HG03135 (cell line): Measurements from ENCODE around the gene FOXD4L1.
"Not testable (repeated sequence)": the region's sequence is repeated elsewhere in the genome, so short reads cannot be mapped to it uniquely, and the experiment has no call there.

ENCODE experiments used
- ATAC-seq: cut with Tn5 transposase; IDR thresholded peaks from one replicate; pipeline ENCODE4 v1.9.1; 2021; ENCODE audit warnings: mild to moderate bottlenecking, moderate library complexity; ENCODE audit not compliant: unreplicated experiment

Gene FOXD4L1

DNA sequence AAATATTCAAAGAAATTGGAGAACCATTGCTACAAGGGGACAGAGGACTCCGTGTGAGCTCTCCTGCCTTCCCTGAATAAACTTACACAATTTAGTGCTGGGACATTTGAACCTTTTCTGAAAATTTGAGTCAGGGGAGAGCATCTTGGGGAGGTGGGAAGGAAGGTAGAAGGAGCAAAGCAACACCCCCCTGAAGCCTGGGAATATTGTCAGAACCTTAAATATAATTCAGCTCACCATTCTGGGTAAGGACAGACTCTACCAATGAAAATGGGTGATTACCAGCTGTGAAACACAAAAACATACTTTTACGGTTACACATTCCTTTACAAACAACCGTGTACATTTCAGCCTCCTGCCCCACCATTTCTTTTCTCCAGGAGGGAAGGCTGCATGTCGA, at the start of gene FOXD4L1:
Gene FOXD4L1 (plus strand): TSS at position 301 of the 400 bp plus-strand sequence. CDS start 592 bp downstream, outside the sequence.
- ATAC-seq: not testable (repeated sequence)

DNA sequence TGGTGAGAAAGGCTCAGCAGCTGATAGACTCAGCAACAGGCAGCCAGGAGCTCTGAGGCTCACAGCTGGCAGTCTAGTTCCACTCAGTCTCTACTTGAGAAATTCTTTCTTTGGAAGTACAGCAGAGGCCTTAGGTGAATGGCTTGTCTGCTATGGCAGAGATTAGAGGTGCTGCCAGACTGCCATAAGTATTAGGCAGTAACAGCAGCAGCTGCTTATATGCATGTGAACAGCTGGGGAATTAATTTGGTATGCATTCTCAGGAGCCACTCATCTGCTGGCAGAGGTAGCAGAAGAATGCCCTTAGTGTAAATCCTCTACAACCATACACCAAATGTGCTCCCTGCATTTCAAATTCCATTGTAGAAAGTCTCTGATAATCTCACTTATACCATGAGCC, 32.7 kb upstream of the FOXD4L1 start:
- ATAC-seq: not testable (repeated sequence)

DNA sequence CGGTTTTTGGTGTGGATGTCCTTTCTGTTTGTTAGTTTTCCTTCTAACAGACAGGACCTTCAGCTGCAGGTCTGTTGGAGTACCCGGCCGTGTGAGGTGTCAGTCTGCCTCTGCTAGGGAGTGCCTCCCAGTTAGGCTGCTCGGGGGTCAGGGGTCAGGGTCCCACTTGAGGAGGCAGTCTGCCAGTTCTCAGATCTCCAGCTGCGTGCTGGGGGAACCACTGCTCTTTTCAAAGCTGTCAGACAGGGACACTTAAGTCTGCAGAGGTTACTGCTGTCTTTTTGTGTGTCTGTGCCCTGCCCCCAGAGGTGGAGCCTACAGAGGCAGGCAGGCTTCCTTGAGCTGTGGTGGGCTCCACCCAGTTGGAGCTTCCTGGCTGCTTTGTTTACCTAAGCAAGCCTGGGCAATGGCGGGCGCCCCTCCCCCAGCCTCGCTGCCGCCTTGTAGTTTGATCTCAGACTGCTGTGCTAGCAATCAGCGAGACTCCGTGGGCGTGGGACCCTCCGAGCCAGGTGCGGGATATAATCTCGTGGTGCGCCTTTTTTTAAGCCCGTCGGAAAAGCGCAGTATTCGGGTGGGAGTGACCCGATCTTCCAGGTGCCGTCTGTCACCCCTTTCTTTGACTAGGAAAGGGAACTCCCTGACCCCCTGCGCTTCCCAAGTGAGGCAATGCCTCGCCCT, 21.6 kb upstream of the FOXD4L1 start:
- ATAC-seq: not testable (repeated sequence)

DNA sequence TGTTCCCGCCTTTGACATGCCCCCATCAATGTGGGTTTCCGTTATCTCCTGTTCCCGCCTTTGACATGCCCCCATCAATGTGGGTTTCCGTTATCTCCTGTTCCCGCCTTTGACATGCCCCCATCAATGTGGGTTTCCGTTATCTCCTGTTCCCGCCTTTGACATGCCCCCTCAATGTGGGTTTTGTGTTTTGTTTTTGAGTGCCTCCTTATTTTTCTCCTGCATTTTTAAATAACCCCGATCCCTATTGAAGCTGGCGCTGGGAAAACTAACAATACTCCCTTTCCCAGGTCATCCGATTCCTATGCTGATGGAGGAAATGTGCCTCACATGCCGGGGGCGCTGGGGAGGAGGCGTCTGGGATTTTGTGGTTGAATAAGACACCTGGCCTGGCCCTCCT, 1.9 kb upstream of the FOXD4L1 start:
- not testable (repeated sequence) for ATAC-seq

DNA sequence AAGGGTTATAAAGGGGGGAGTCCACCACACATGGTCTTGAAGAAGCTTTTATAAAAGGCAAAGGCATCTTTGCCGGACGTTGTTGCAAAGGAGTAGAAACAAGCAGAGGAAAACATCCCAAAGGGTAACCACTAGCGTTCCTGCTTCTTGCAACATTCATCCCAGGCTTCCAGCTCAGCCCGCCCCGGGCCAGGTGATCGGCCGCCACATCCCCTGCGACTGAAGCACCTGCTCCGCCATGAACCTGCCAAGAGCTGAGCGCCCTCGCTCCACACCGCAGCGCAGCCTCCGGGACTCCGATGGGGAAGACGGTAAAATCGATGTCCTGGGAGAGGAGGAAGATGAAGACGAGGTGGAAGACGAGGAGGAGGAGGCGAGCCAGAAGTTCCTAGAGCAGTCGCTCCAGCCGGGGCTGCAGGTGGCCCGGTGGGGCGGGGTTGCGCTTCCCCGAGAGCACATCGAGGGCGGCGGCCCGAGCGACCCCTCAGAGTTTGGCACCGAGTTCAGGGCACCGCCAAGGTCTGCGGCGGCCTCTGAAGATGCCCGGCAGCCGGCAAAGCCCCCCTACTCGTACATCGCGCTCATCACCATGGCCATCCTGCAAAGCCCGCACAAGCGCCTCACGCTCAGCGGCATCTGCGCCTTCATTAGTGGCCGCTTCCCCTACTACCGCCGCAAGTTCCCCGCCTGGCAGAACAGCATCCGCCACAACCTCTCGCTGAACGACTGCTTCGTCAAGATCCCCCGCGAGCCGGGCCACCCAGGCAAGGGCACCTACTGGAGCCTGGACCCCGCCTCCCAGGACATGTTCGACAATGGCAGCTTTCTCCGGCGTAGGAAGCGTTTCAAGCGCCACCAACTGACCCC, 787 bp downstream of the FOXD4L1 start:
- ATAC-seq: not testable (repeated sequence)

DNA sequence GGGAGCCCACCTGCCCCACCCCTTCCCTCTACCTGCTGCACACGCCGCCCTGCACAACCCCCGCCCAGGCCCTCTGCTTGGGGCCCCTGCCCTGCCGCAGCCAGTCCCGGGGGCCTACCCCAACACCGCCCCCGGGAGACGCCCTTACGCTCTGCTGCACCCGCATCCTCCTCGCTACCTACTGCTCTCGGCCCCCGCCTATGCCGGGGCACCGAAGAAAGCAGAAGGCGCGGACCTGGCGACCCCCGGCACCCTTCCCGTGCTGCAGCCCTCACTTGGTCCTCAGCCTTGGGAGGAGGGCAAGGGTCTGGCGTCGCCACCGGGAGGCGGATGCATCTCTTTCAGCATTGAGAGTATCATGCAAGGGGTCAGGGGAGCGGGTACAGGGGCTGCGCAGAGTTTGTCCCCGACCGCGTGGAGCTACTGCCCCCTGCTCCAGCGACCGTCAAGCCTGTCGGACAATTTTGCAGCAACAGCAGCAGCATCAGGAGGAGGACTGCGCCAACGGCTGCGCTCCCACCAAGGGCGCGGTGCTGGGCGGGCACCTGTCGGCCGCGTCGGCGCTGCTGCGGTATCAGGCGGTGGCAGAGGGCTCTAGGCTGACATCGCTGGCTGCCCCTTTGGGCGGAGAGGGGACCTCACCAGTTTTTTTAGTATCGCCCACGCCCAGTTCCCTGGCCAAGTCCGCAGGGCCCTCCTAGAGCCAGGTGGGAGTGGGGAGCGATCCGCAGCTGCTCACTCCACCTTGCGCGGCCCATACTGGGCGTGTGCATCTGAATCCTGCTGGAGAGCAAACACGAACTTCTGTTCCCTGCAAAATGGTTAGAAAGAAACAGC, 1.6 kb downstream of the FOXD4L1 start:
- not testable (repeated sequence) for ATAC-seq

DNA sequence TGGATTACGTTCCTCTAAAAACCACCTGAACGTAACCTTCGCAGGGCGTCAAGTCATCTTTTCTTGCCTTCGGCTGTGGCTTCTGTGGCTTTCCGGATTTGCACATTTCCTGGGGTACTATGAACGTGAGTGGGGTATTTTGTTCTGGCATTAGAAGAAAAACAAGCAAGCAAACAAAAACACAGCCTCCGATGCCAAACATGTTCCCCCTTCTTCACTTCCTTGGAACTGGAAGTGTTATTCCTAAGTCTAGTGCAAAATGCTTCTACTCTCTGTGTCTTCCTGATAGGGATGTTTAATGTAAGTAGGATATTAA, 2.2 kb downstream of the FOXD4L1 start:
- ATAC-seq: not testable (repeated sequence)

DNA sequence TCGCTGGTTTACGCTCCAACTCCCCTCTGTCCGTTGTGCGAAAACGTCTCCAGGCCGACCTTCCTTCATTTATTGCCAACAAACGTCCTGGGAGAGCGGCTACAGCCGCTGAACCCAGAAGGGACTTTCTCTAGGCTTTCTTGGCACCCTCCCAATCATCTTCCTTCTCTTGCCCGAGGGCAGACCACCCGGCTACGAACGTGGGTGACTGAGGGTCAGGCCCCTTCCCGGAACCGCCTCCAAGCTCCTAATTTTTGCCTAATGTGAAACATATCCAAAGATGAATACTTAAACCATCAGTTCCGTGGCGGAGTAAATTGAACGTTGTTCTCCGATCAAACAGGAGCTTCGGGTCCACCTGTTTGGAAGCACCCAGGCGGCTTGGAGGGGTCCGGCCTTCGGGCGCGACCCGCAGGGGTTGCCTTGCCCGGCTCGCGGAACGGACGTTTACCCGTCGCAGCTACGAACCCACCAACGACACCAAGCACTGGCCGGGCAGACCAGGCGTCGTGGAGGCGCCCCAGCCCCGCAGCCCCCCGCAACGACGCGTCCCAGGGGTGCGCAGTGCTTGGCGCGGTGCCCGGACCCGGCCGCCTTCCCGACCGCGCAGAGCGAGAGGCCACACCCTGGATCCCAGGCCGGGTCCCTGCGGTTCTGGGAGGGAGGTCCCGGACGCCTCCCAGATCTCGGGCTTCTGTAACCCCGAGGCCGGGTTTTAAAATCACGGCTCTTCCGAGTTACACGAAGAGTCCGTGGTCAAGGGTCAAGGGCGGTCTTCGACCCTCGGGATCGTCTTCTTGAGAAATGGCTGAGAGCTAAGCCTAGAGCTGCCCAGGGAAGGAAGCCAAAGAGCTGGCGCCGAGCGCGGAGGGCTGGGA, 4.0 kb downstream of the FOXD4L1 start:
- ATAC-seq: not testable (repeated sequence)

DNA sequence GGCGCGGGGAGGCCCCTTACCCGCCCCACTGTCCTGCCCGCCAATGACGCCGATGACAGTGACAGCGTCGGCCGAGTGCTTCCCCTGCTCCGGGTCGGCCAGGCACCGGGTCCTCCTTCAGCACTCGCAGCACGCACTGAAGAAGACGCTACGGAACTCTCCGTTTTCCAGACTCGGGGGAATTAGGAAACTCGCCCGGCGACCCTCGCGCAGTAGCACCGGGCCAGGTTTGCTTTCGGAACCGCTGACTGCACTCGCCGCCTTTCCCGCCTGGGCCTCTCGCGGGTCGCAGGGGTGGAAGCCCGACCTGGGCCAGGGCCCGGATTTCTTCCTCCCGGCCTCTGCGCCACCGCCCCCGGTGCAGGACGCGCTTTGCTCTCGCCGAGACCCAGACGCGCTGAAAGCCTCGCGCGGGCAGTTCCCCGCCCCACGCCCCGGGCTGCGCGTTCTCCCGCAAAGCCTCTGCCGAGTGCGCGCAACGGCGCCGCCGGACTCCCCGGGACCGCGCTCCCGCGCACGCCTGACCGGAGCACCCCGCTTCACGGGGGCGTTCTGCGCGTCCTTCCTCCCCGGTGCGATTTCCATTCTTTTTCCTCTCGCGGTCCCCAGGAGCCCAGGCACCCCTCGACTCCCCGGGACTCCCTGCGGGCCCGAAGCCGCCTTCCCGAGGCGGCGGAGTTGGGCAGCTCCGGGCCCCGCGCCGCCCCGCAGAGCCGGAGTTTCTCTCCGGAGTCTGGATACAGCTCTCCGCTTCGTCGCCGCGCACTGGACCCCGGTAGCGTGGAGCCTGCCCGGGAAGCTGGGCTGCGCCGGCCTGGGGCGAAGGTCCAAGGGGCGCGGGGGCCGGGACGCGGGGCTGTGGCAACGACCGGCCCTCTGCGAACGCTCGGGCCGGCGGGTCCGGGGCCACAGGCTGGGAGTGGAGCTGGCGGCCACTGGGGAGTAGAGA, 4.9 kb downstream of the FOXD4L1 start:
- ATAC-seq: not testable (repeated sequence)

DNA sequence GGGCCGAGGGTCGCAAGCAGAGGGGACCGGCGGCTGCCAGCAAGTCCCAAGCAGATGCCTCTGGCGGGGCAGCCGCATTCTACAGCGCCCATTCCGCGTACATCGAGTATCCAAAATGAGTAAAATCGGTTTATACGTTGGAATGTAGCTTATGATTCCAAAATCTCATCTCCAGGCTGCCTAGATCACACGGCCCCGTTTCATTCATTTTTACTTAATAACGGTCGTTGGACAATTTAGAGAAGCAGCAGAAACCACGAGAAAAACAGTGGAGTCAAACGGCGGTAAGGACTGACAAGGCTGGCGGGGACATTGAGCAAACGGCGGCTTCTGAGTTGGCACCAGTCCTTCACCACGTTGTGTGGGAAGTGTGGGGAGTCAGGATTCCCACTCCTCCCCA, 5.6 kb downstream of the FOXD4L1 start:
- not testable (repeated sequence) for ATAC-seq

DNA sequence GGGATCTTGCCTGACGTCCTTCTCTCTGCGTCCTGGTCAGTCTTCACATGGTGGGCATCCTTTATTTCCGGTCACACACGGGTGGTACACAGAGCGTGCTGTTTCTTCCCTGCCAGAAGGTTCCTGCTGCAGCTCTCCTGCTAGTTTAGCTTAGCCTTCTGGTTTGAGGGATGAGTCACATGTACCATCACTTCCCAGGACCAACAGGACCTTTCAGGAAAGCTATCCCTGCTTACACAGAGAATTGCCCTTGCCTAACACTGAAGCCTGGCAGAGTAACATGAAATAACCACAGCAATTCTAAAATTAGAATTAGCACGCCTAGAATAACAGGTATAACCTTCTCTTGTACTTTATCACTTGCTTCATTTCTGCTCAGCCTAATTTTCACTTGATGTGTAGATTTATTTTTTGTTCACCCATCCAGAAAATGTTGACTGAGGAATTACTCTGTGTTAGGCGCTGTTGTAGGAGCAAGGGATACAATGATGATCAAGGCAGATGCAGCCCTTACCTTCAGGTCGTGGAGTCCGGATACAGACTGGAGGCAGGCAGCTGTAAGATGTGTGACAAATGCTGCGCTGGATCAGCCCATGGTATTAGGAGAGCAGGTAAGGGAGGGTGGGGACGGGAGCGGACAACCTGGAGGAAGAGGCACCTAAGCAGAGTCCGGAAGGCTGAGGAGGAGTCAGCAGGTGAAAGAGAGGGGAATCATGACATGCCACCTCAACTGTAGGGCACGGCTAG, 9.1 kb downstream of the FOXD4L1 start:
- not testable (repeated sequence) for ATAC-seq

DNA sequence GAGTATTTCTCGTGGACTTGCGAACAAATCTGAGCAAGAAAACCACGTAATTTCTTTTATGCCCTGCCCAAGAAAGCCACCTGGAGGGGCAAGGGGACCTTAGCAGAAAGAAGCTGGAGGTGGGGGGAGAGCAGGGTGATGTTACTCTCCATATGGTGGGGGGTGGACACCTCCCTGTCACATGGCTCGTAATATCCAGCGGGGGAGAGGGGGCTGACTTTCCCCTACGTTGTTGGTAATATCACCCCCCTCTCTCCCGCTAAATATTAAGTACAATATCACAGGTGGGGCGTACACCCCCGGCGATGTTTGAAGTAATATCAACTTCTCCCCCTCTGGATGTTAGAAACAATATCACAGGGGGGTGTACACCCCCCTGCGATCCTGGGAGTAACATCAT, 9.7 kb downstream of the FOXD4L1 start:
- ATAC-seq: not testable (repeated sequence)

DNA sequence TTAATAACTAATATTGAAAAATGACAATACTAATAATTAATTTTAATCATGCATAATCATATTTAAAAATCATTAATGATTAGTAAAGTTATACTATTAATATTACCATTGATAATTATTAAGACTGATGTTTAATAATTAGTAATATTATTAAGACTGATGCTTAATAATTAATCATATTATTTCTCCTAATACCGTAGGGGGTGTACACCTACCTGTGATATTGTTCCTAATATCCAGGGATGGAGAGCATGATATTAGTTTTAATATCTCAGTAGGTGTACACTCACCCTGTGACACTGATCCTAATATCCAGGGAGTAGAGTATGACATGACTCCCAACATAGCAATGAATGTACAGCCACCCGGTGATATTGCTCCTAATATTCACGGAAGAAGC, 12.4 kb downstream of the FOXD4L1 start:
- ATAC-seq: not testable (repeated sequence)

DNA sequence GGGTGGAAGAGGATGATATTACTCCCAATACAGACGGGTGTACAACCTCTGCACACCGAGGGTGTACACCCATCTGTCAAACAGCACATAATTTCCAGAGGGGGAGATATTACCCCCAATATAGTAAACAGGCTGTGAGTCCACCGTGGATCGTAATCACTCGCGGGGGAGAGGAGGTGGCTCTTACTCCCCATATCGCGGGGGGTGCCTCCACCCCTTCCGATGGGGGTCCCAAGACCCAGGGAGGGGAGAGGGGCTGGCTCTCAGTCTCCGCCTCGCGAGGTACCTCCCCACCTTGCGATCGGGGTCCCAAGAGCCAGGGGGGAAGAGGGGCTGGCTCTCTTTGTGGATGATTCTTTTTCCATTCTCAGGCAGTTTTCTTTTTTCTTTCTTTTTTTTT, 13.4 kb downstream of the FOXD4L1 start:
- not testable (repeated sequence) for ATAC-seq

DNA sequence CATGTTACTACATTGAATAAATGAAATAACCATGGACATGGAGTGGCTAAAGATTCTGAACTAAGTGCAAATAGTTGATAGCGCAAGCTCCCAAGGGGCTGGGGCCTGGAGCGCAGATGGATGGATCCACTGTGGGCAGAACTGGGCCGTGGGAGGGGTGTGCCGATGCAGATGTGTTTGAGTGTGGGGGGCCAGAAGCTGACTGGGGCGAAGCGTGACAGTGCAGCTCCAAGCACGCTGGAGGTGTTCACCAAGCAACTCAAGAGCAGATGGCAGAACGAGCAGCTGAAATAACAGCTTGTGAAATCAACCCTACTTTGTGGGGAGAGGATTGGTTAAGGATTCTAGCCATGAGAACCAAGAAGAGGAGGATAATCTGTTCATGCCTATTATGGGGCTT, 17.0 kb downstream of the FOXD4L1 start:
- not testable (repeated sequence) for ATAC-seq

DNA sequence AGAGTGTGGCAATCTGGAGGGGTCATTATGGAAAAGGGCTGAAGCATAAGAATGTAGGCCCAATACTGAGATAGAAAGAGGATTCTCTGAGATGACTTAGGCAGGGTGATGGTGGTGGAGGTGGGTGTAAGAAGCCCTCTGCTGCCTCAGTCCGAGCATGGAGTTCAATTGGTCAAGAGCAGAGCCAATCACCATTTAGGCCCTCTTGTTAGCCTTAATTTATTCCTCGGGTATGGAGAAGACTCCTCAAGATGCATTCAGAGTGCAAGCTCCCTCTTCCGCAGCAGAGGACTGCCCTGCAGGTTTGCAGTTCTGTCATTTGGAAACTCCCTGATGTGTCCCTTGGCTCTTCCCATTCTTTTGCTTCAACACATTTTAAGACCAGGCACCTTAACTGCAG, 17.5 kb downstream of the FOXD4L1 start:
- not testable (repeated sequence) for ATAC-seq

DNA sequence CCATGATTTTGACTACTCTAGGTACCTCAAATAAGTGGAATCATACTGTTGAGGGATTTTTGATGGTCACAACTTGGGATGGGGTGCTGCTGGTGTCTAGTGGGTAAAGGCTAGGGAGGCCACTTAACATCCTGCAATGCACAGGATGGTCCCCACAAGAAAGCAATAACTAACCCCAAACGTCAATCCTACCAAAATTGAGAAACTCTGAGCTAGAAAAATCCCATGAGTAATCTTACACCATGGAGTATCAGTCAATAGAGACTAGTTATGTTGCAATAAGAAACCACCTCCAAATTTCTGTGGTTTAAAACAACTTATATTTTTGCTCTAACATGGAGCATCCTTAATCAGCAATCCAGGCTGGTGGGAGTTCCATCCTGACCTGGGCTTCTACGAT, 18.6 kb downstream of the FOXD4L1 start:
- not testable (repeated sequence) for ATAC-seq

DNA sequence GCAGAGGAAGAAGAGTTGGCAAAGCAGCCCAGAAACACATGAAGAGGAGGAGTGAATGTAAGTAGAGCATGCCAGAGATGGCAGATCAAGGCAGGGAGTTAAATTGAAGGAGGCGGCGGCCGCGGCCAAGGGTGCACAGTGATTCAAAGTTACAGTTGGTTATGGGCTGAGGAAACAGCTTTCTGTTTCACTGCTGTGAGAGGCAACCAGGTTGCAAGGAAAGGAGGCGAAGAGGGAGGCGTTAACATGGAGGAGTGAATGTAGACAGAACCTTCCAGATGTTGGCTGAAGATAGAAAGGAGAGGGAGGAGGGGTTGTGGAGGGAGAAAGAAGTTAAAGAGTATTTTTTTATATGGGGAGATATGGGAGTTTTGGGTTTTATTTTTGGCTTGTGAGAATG, 22.4 kb downstream of the FOXD4L1 start:
- ATAC-seq: not testable (repeated sequence)
